GM19099 (cell line): ENCODE measurements around the gene OSBPL6.

Source experiments
- POLR2A ChIP-seq: IDR thresholded peaks from 3 replicates; pipeline ENCODE4 v1.6.1; 2011; ENCODE audit warnings: low read depth; ENCODE audit not compliant: insufficient read length; ENCODE audit errors: extremely low read depth

OSBPL6 gene

DNA sequence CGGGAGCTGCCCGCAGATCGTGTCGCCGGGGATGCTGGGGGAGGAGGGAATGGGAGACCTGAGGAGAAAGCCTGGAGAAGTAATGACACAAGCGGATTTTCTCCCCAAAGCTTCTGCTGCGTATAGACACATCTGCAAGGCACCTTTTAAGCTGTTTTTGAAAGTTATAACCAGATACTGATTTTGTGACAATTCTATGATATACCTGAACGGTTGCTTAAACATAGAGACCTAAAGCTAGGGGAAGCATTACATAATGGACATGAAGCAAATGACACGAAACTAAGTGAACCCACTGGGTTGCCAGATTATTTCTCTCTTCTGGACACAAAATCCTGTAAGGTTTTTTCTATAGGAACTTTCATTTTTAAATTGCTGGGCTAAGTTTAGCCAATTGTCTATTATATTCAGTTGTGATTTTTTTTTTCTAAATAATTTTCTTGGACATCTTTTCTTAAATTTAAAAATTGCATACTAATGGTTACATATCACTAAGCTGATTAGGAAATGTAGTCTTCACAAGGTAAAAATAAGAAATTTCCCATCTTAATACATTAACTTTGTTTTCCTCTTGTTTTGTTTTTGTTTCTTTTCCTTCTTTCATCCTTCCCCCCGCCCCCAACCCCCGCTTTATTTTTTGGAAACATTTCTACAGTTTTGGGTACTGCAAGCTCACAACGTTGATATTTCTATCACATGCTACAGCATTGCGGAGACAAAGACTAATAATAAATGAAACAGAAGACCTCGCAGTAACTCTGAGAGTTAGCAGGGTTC is 1.3 kb downstream of the OSBPL6 start:
- no peak for TF ChIP-seq POLR2A

DNA sequence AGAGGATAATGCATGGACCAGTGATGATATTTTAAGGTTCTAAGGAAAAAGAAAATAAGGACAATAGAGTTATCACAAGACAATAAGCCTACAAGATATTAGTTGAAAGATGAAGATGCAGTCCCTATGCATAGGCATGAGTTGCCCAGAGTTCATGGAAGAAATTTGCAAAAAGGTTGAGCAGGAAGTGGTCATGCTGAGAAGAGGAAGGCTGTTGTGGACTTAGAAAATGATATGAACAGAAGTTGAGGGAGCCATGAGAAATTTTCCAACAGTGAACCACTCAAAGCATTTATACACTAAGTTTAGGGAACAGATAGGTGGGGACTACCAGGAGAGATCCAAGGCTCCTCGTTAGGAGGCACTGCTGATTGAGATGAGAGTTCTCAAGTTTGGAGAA is 3.5 kb downstream of the OSBPL6 start:
- TF ChIP-seq POLR2A, result no peak

DNA sequence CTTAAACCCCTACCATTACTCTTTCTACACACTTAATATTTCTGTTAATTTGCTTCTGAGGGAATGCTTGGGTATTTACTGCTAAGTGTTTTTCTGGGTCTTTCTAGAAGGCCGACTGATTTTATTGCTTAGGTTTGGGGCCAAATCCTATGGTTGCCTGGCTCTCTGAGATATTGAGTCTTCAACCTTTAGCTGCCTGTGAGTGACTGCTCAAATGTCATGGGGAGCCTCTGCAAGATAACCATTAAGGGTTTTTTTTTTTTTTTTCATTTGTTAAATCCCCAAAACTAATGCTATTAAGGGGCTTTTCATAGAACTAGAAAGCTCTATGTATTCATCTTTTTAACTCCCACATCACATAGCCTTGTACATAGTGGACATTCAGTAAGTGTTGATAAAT is 5.0 kb downstream of the OSBPL6 start:
- TF ChIP-seq POLR2A, result no peak

- no peak for TF ChIP-seq POLR2A
Measured at GRCh38 chr2:178200331-178200730, 6.0 kb downstream of the OSBPL6 start.

- TF ChIP-seq POLR2A, result no peak
Measured at GRCh38 chr2:178202927-178203326, 8.6 kb downstream of the OSBPL6 start.

DNA sequence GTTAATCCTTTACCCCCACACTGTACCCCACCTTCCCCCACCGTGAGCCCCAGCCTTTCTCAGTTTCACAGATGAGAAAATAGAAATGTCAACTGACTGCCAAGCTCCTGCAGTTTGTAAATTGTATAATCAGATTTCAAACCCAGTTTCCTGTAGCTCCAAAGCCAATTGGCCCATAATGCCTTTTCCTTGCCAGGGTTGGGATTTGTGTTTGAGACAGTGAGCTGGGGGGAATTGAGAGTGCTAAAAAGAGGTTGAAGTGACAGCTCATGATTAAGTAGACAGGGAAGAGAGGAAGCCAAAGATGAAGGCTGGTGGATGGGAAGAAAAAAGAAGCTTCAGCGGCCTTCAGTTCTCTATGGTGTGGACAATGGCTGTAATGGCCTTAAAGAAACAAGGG is 10.7 kb downstream of the OSBPL6 start:
- TF ChIP-seq POLR2A, result no peak

GRCh38 chr2:178205853-178206521 is 11.7 kb downstream of the OSBPL6 start:
- TF ChIP-seq POLR2A, result no peak

DNA sequence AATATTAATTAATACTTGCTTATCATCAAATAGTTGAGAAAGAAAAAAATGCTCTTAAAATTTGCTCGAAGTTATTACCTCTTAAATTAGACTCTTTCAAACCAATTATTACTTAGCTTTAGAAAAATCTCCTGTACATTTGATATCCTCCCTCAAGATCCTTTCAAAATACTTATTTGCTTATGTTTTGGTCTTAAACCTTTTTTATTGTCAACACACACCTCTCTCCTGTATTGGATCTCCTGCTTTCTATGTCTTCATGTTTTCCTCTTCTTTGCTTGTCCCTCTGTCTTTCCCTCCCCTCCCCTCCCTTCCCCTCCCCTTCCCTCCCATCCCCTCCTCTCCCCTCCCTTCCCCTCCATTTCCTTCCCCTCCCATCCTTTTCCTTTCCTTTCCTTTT is 14.0 kb downstream of the OSBPL6 start:
- TF ChIP-seq POLR2A, result no peak

- no peak for TF ChIP-seq POLR2A
Measured at GRCh38 chr2:178208817-178209216, 14.5 kb downstream of the OSBPL6 start.

GRCh38 chr2:178211460-178211859 is 17.1 kb downstream of the OSBPL6 start:
- no peak for TF ChIP-seq POLR2A

GRCh38 chr2:178211943-178212342 is 17.6 kb downstream of the OSBPL6 start:
- no peak for TF ChIP-seq POLR2A

GRCh38 chr2:178213991-178214390 is 19.7 kb downstream of the OSBPL6 start:
- TF ChIP-seq POLR2A, result no peak

DNA sequence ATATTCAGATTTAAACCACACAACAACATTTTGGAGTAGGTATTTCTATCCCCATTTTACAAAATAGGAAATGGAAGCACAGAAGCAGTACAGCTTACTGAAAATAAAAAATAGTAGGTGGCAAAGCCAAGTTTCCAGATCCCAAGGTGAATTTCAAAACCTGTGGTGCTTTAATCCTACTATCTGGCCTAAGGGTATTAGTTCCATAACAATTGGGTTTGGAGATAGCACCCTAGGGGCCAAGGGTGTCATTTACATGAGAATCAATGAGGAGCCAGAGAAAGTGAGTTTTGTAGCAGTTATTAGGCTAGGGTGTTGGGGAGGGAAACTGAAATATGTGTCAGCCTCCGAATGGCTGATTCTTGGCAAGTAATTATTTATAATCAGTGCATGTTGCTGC is 24.9 kb downstream of the OSBPL6 start:
- no peak for TF ChIP-seq POLR2A

DNA sequence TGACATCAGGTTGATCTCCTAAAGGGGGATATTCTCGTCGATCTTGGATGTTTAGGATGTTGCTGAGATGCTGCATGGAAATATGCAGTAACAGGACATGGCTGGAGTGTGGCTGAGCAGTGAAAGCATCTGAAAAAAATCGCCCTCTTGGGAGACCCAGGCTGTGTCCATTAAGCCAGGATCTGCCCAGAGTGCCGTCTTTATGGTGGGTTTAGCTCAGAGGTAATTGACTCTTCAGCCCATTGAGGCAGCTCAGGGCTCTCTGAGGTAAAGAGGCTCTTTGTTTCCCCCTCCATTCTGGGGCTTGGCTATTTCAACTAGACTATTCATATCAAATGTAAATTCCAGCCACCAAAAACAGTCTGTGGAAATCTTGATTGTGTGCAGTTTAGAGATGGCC is 26.5 kb downstream of the OSBPL6 start:
- TF ChIP-seq POLR2A, result no peak

- TF ChIP-seq POLR2A, result no peak
Measured at GRCh38 chr2:178221556-178221955, 27.2 kb downstream of the OSBPL6 start.

DNA sequence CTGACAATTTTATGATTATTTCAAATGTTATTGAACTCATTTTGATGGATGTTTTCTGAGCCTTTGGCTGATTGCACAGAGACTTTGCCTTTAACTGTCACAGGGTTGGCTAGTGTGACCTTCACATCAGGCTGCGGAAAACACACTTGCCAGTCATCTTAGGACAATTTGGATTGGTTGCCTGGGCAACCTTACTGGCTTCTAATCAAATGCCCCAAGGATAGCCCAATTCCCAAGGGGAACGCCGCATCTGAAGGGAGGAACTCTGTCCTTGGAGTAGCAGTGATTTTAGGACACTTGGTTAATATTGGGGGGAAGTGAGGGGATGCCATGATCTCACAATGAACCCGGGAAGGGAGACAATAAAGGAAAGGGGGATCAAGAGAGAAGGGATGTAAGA is 29.5 kb downstream of the OSBPL6 start:
- no peak for TF ChIP-seq POLR2A

DNA sequence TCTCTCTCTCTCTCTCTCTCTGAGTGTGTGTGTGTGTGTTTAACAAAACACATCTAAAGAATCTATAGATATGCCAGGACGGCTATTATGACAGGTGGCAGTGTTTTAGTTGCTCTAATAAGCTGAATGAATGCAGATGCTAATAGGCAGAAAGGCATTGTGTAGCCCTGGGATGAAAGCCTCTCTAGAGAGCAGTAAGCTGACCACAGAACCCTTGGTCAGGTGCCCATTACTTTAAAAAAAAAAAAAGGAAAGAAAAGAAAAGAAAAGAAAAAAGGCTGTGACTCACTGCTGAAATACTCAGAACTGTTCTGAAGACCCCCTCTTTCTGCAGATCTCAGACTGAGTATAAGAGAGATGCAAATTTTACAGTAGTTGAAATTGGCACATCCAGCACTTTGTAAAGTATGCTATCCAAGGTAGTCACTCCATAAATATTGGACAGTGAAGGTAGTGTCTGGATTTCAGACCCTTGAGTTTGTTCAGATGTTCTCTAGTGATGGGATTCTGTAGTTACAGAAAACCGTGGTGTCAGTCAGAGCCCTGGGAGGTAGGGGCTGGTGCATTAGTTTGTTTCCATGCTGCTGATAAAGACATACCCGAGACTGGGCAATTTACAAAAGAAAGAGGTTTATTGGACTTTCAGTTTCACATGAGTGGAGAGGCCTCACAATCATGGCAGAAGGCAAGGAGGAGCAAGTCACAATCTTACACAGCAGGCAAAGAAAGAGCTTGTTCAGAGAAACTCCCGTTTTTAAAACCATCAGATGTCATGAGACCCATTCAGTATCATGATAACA is 30.9 kb downstream of the OSBPL6 start:
- no peak for TF ChIP-seq POLR2A

DNA sequence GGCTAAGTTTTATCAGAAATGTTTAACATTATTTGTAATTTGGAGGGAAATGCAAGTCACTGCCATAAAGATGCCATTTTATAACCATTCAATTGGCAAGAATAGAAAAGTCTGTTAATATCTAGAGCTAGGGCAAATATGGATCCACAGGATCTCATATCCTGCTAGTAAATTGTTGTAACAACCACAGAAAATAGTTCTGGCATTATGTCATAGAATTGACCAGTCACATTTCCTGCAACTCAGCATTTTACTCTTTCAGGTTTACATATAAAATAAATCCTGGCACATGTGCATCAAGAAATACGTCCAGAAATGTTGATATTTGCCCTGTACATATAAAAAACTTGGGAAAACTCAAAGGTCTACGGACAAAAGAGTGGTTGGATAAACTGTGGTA is 32.9 kb downstream of the OSBPL6 start:
- TF ChIP-seq POLR2A, result no peak
